NCI-H2171 (cell line): Measurements from ENCODE around the gene ARHGAP26.

Experiments
- DNase-seq: peaks from one replicate; lab custom pipeline; 2025; lab: John Stamatoyannopoulos, UW

Gene ARHGAP26

DNA sequence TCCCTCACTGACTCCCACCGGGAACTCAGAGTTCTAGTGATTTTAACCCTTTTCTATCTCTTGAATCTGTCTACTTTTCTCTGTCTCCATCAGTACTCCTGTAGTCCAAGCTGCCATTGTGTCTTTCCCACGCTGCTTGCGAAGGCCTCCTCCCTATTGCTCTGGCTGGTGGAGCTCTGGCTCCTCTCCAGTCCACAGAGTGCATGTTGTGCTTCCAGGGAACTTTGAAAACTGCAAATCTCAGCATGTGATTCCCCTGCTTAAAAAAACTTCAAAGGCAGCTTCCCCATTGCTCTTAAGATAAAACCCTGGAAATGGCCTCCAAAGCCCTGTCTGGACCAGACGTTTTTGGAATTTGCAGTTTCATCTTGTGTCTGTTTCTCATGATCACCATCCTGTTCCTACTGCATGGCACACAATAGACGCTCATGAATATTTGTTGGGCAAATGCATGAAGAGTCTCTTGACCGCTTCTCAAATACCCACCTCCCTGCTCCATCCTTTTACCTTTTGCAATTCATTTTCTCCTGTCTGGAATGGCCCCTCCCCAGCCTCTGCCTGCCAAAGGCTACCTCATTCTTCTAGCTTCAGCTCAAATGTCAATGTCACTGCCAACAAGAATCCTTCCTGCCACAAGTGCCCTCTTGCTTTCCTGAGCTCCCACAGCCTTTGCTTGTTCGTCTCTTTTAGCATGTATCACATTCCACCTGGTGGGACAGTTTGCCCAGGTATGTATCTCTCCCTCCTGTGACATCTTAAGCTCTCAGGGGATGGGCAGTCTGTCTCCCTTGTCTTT is 293.2 kb downstream of the ARHGAP26 start:
- no peak for DNase-seq

DNA sequence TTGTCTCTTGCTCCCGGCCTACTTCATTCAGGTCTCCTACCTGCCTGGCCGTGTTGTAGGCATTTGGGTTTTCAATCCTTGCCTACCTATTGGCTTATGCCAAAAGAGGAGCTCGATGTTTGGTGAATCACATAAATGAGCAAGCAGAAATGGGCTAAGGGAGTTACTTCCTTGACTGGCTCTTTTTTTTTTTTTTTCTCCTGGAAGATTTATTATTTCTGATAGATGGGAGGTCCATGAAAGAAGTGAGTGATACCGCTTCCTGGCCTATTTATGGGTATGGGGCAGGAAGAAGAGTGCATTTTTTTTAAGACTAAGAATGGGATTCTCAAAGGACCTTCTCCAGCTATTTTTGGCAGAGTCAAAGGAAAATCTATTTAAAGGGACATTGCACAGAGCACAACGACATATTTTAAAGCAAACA is 294.1 kb downstream of the ARHGAP26 start:
- no peak for DNase-seq

- no peak for DNase-seq
Observed at GRCh38 chr5:143064676-143065075, 294.5 kb downstream of the ARHGAP26 start.

DNA sequence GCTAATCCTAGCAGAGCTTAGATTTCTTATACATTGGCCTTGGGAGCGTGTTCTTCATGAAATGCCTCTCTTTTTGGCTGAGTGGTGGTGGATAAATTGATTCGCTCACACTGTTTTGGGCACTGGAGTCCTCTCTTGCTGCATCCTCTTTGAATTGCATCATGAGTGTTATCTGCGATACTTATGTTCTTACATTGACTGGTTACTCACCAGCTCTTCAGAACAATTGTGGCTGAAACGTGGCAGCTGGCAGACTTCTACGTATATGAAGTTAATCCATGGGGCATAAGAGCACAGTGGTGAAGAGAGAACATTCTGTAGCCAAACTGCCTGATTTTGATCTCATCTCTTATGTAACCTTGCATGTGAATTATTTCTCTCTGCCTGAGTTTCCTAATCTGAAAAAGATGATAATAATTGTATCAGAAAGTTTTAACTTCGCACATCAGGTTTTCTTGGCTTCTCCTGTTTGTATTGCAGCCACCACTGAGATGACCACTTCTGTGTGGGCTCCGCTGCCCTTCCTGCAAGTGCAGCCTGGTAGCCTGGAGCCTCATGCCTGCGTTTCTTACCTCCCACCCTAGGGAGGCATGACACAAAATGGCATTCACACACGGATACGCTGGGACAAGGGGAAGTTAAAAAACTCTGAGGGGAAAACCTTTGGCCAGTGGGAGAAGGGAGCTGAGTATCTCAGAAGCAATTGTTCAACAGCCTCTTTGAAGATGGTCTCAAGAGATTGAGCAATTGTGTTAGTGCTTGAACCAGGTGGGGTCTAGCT is 295.2 kb downstream of the ARHGAP26 start:
- DNase-seq, result no peak

DNA sequence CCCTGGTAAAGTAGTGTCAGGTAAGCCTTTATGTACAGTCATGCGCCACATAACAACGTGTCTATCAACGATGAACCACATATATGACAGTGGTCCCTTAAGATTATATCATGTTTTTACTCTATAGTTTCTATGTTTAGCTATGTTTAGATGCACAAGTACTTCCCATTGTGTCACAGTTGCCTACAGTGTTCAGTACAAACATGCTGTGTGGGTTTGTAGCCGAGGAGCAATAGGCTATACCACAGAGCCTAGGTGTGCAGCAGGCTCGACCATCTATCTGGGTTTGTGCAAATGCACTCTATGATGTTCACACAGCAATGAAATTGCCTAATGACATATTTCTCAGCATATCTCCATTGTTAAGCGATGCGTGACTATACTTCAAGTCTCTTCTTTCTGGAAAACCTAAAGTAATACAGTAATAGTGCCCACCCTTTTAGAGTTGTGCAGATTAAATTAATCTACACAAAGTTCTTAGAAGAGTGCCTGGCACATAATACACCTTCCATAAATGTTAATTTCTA is 295.9 kb downstream of the ARHGAP26 start:
- DNase-seq, result no peak

- DNase-seq, result no peak
Observed at GRCh38 chr5:143066556-143067281, 296.5 kb downstream of the ARHGAP26 start.

- DNase-seq, result no peak
Observed at GRCh38 chr5:143068712-143069111, 298.5 kb downstream of the ARHGAP26 start.

DNA sequence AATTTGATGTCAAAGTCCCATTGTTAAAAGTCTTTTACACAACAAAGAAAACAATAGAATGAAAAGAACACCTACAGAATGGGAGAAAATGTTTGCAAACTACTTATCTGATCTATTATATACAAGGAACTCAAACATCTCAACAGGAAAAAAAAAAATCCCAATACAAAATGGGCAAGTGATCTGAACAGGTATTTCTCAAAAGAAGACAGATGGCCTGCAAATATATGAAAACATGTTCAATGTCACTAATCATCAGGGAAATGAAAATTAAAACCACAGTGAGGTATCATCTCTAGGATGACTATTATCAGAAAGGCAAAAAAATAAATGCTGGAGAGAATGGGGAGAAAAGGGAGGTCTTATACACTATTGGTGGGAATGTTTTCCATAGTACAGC is 301.8 kb downstream of the ARHGAP26 start:
- DNase-seq, result no peak

- DNase-seq, result no peak
Observed at GRCh38 chr5:143072734-143073133, 302.6 kb downstream of the ARHGAP26 start.

DNA sequence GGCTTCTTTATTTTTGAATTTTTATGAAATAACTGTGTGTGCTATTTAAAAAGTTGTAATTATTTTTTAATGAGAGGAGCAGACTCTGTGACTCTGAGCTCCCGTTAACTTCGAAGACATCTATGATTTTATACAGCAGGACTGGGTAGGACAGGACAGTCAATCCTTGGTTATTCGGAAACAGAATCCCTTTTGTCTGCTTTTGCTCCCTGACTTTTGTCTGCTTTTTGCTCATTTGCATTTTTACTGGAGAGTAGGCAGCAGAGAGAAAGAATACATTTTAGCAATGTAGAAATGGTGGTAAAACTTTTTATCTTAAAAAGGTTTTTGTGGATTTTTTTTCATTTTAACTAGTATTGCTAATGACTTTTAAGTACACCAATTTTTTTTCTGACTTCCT is 303.6 kb downstream of the ARHGAP26 start:
- no peak for DNase-seq

GRCh38 chr5:143074414-143074996 is 304.3 kb downstream of the ARHGAP26 start:
- no peak for DNase-seq

DNA sequence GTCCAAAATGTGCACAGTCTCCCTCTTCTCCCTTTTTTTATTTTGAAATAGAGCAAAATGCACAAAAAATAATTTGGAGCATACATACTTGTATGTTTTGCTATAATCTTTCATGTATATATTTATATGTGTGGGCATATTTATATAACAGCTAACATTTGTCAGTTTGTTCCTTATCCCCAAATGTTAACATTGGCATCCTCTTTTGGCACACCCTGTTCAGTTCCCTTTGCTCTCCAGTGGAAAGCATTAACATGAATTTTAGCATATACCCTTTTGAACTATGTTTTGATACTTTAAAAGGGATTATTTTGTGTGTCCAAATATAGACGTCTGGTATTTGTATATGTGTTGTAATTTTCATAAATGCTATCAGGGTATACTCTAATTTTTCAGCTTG is 306.2 kb downstream of the ARHGAP26 start:
- no peak for DNase-seq

DNA sequence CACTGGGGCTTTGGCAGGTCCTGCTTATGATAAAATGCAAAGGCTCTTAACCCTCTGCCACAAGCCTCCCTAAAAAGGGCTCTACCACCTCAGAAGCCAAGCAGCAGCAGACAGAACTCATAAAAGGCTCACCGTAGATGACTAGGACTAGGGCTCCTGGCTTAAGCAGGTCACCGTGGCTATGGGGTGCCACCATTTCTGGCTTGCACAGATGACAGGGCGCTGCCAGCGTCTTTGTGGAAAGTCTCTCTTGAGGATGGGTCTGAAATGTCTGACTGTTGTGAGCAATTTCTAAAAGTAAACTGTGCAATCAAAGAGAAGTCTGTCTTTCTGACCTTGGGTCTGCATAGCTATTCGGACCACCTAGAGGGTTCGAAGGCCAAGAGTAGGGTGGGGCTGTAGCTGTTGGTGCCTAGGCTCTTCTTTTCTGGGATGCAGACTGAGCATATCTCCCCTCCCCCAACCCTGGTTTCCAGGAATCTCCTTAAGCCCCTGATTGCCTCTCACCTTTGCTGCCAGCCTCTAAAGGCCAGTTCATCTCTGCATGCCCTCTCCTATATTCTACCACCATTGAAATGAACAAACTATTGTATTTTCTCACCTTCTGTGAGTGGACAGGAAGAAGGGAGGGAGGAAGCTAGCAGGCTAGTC is 307.4 kb downstream of the ARHGAP26 start:
- no peak for DNase-seq

DNA sequence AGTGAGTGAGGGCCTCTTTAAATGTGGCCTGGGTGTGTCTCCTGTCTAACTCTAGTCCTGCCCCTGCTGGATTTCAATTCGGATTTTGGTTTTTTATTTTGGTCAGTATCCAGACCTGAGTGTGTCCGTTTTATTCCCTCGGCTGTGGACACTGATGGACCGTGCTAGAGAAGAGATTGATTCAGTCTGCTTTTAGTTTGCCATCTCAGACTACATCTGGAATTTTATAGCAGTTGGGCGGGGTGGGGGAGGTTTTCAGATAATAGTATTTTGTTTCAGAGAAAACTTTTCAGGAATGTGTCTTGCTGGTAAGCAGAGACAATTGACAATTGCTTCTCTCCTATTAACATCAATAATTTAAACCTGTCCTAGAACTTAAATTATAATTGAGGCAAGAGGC is 308.1 kb downstream of the ARHGAP26 start:
- DNase-seq, result no peak

DNA sequence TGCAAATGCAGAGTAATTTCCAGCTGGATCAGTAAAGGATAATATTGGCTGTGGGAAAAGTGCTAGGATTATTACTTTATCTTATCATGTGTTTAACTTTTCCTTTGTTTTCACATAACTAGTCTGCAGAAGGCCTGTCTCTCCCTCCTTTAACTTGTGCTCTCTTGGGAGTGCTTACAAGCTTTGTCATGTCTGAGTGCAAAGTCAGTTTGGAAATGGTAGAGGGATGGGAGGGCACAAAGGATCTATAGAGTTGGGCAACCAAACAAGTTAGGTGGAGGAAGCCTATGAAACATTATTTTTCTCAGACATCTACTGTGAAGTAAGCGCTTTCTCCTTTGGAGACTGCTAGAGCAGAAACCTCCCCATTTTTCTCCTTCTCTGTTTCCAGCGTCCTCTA is 308.8 kb downstream of the ARHGAP26 start:
- DNase-seq, result no peak

- no peak for DNase-seq
Observed at GRCh38 chr5:143080407-143080806, 310.2 kb downstream of the ARHGAP26 start.

GRCh38 chr5:143080982-143081381 is 310.8 kb downstream of the ARHGAP26 start:
- no peak for DNase-seq

GRCh38 chr5:143083006-143083405 is 312.8 kb downstream of the ARHGAP26 start:
- DNase-seq, result no peak

DNA sequence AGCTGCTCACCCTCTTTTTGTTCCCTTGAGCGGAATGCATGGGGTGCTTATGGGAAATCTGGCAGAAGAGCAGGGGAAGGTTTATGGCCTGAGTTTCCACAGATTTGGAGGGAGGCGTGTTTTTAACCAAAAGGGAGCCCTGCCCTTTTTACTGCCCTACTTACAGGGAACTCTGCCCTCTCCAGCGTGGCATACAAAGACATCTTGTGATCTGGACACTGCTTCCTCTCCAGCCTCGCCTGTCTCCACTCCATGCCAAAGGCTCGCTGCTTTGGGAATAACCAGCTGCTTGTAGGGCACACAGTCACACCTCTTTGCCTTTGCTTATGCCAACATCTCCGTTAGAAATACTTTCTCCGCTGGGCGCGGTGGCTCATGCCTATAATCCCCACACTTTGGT is 314.2 kb downstream of the ARHGAP26 start:
- no peak for DNase-seq

- DNase-seq, result peak; percentile 70
Observed at GRCh38 chr5:143085319-143085917, 315.2 kb downstream of the ARHGAP26 start.

GRCh38 chr5:143086546-143086907 is 316.4 kb downstream of the ARHGAP26 start:
- no peak for DNase-seq
